Thyroid gland (tissue), 4 donors: ENCODE results near the gene PTPN9.

ENCODE experiments used
- CTCF ChIP-seq, 6 experiments: fragments of 200-600 bp in 3 of 6; fragments of 450-650 bp in 3 of 6; sonication (generic) in 3 of 6; IDR thresholded peaks; one replicate each; pipeline ENCODE4 v1.5.1; 2016 to 2019; ENCODE audit warnings: antibody characterized with exemption in 6 of 6, mild to moderate bottlenecking in 2 of 6, inconsistent platforms in 1 of 6, moderate library complexity in 1 of 6
- POLR2A ChIP-seq, 2 donors: fragments of 450-650 bp; IDR thresholded peaks; one replicate each; pipeline ENCODE4 v1.6.1; 2017; ENCODE audit warnings: antibody characterized with exemption in 2 of 2, mild to moderate bottlenecking in 2 of 2, moderate library complexity in 1 of 2

- TF ChIP-seq CTCF (IDR thresholded peaks at IDR 0.05) (no peak), POLR2A (IDR thresholded peaks at IDR 0.05) (no peak)
These were observed 156.6 kb downstream of the PTPN9 start for GRCh38 chr15:75422554-75422953.
